Measurements from ENCODE around the gene CHAC1. TPM values are rescaled to one million over a fixed set of nuclear protein-coding genes. Genes with fewer than 3 reads are reported as not detected.
A peak's percentile ranks its signal among the peaks of the same experiment; 100 is the strongest.
"Not testable (repeated sequence)": the region's sequence is repeated elsewhere in the genome, so short reads cannot be mapped to it uniquely, and the experiment has no call there.

Gene CHAC1
- total and polyA plus RNA-seq, 2 of the 13 experiments (the other 11 are each of a cell fraction or from before 2014, with no cell fraction given) = 0.44 TPM; not detected in 1

DNA sequence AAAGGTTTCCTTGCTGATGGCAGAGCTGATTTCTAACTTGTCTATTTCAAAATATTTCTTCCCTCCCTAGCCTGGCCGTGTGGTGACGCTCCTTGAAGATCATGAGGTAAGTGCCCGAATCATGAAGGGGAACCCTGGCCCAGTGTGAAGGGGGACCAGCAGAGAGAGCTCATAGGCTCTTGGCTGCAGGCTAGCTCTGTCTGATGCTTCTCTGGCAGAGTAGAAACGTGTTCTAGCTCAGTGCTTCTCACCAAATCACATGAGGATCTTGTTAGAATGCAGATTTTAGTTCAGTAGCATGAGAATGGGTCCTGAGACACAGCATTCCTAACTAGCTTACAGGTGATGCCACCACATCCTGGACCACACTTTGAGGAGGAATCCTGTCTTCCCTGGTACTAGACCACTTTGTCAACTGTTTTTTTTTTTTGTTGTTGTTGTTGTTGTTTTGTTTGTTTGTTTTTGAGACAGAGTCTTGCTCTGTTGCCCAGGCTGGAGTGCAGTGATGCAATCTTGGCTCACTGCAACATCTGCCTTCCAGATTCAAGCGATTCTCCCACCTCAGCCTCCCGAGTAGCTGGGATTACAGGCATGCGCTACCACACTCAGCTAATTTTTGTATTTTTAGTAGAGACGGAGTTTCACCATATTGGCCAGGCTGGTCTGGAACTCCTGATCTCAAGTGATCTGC lies 1.0 kb downstream of the CHAC1 start:
- in situ Hi-C loops (cut with HindIII; ENCODE audit: extremely low pct_ligation_motif_present, low pct_unique_long_range_greater_than_20kb); H3K79me2 ChIP-seq (ENCODE audit: insufficient read depth, low read length); intact Hi-C loops (cut with micrococcal nuclease; ENCODE audit: unreplicated experiment); H3K9ac ChIP-seq (ENCODE audit: insufficient read depth, low read depth, low read length); CTCF ChIA-PET (ENCODE audit: low intra/inter-chr PET ratio, low total read pairs); POLR2A ChIA-PET; H3K4me3 ChIP-seq (replicated peaks in 1 of 3; ENCODE audit: insufficient read depth in 1 of 3, low read depth in 2 of 3, low read length in 3 of 3); DNase-seq (ENCODE audit: low spot score); H3K9me3 ChIP-seq (ENCODE audit: low read length); H3K27ac ChIP-seq (ENCODE audit: extremely low read length, insufficient read depth, low read length); H2AFZ ChIP-seq (ENCODE audit: low read length); H3K4me2 ChIP-seq (ENCODE audit: low read depth, low read length); H3K36me3 ChIP-seq (replicated peaks in 1 of 2; ENCODE audit: control insufficient read depth in 1 of 2, insufficient read depth in 2 of 2, low read length in 2 of 2); BruUV-seq (replicated peaks); ATAC-seq; FAIRE-seq; H4K20me1 ChIP-seq (ENCODE audit: insufficient read depth, low read length); TF ChIP-seq ATF7, FOXP1 (CRISPR knock-in tag; IDR thresholded peaks at IDR 0.05): not testable (repeated sequence)
- peaks cover 14 to 50% of the 10 kb centered on the region in 2 experiments; a peak in 4 of 5 replicates for H3K27me3 ChIP-seq (ENCODE audit: control insufficient read depth in 1 of 2, insufficient read depth in 2 of 2, low read length in 2 of 2)
- TF ChIP-seq ATF7 (IDR thresholded peaks at IDR 0.05) = 0 out of 2 replicates have a peak, but pooled peaks have one; percentile 5
- peak; percentile 73; the same call in 1 of the 2 replicates for TF ChIP-seq FOXP1 (IDR thresholded peaks at IDR 0.05)
- peaks cover 18% of the 10 kb centered on the region for H3K4me1 ChIP-seq (ENCODE audit: insufficient read depth, low read length)
- WGBS (ENCODE audit: low lambda C conversion rate) = 65% methylated on average over 5 of the region's 8 CpGs

DNA sequence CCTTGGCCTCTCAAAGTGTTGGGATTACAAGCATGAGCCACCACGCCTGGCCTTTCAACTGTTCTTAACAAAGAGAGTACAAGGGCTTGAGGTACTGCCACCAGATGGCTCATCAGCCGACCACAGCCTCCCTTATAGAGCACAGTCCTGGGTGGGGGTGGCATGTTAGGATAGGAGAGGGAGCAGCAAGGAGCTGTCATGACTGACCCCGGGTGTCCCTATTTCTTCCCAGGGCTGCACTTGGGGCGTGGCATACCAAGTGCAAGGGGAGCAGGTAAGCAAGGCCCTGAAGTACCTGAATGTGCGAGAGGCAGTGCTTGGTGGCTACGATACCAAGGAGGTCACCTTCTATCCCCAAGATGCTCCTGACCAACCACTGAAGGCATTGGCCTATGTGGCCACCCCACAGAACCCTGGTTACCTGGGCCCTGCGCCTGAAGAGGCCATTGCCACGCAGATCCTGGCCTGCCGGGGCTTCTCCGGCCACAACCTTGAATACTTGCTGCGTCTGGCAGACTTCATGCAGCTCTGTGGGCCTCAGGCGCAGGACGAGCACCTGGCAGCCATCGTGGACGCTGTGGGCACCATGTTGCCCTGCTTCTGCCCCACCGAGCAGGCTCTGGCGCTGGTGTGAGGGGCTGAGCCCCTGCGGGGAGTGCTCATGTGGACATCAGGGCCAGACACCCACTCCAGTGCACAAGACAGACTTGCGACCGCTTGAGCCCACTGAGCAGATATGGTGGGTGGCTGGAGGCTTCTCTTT lies 2.1 kb downstream of the CHAC1 start:
- H3K4me1 ChIP-seq (ENCODE audit: insufficient read depth, low read length) = 0 out of 2 replicates have a peak, but pooled peaks cover 9% of the 10 kb centered on the region
- no peaks in the 10 kb centered on the region for H3K36me3 ChIP-seq (replicated peaks in 1 of 2; ENCODE audit: control insufficient read depth in 1 of 2, insufficient read depth in 2 of 2, low read length in 2 of 2)
- FAIRE-seq = no peak
- in situ Hi-C loops (cut with HindIII; ENCODE audit: extremely low pct_ligation_motif_present, low pct_unique_long_range_greater_than_20kb) = no loop called here
- CTCF ChIA-PET (ENCODE audit: low intra/inter-chr PET ratio, low total read pairs) = no interaction called here
- no peak overlapping the region for H3K9ac ChIP-seq (ENCODE audit: insufficient read depth, low read depth, low read length)
- 58% methylated on average over 5 of the region's 20 CpGs for WGBS (ENCODE audit: low lambda C conversion rate)
- H3K79me2 ChIP-seq (ENCODE audit: insufficient read depth, low read length) = no peaks in the 10 kb centered on the region
- no peak overlapping the region for H3K4me2 ChIP-seq (ENCODE audit: low read depth, low read length)
- H3K4me3 ChIP-seq (replicated peaks in 1 of 3; ENCODE audit: insufficient read depth in 1 of 3, low read depth in 2 of 3, low read length in 3 of 3) = no peak overlapping the region
- H4K20me1 ChIP-seq (ENCODE audit: insufficient read depth, low read length) = no peaks in the 10 kb centered on the region
- peaks cover 14 to 54% of the 10 kb centered on the region in 2 experiments; a peak in 4 of 5 replicates for H3K27me3 ChIP-seq (ENCODE audit: control insufficient read depth in 1 of 2, insufficient read depth in 2 of 2, low read length in 2 of 2)
- BruUV-seq (replicated peaks) = no TSS peak
- DNase-seq (ENCODE audit: low spot score) = no peak
- H3K27ac ChIP-seq (ENCODE audit: extremely low read length, insufficient read depth, low read length) = no peak overlapping the region
- H2AFZ ChIP-seq (ENCODE audit: low read length) = no peak overlapping the region
- intact Hi-C loops (cut with micrococcal nuclease; ENCODE audit: unreplicated experiment) = no loop called here
- no peaks in the 10 kb centered on the region for H3K9me3 ChIP-seq (ENCODE audit: low read length)
- POLR2A ChIA-PET = no interaction called here
- ATAC-seq = peak; percentile 15; the same call in 1 of the 3 replicates
- TF ChIP-seq, protein P1, sequence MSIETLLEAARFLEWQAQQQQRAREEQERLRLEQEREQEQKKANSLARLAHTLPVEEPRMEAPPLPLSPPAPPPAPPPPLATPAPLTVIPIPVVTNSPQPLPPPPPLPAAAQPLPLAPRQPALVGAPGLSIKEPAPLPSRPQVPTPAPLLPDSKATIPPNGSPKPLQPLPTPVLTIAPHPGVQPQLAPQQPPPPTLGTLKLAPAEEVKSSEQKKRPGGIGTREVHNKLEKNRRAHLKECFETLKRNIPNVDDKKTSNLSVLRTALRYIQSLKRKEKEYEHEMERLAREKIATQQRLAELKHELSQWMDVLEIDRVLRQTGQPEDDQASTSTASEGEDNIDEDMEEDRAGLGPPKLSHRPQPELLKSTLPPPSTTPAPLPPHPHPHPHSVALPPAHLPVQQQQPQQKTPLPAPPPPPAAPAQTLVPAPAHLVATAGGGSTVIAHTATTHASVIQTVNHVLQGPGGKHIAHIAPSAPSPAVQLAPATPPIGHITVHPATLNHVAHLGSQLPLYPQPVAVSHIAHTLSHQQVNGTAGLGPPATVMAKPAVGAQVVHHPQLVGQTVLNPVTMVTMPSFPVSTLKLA (IDR thresholded peaks at IDR 0.05) = no peak
- TF ChIP-seq ETV5 (CRISPR knock-in tag; IDR thresholded peaks at IDR 0.05; ENCODE audit: borderline replicate concordance) (no peak), RBAK (CRISPR knock-in tag; IDR thresholded peaks at IDR 0.05) (no peak), MATR3 (CRISPR knock-in tag; IDR thresholded peaks at IDR 0.05) (no peak), CENPX (CRISPR knock-in tag; IDR thresholded peaks at IDR 0.05) (no peak), HIVEP1 (CRISPR knock-in tag; IDR thresholded peaks at IDR 0.05) (no peak), ZFAT (CRISPR knock-in tag; conservative IDR thresholded peaks at IDR 0.05) (no peak), RELA (CRISPR knock-in tag; IDR thresholded peaks at IDR 0.05) (no peak)
- TF ChIP-seq, protein P2, sequence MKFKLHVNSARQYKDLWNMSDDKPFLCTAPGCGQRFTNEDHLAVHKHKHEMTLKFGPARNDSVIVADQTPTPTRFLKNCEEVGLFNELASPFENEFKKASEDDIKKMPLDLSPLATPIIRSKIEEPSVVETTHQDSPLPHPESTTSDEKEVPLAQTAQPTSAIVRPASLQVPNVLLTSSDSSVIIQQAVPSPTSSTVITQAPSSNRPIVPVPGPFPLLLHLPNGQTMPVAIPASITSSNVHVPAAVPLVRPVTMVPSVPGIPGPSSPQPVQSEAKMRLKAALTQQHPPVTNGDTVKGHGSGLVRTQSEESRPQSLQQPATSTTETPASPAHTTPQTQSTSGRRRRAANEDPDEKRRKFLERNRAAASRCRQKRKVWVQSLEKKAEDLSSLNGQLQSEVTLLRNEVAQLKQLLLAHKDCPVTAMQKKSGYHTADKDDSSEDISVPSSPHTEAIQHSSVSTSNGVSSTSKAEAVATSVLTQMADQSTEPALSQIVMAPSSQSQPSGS (CRISPR knock-in tag; IDR thresholded peaks at IDR 0.05) = no peak
- TF ChIP-seq, protein P3, sequence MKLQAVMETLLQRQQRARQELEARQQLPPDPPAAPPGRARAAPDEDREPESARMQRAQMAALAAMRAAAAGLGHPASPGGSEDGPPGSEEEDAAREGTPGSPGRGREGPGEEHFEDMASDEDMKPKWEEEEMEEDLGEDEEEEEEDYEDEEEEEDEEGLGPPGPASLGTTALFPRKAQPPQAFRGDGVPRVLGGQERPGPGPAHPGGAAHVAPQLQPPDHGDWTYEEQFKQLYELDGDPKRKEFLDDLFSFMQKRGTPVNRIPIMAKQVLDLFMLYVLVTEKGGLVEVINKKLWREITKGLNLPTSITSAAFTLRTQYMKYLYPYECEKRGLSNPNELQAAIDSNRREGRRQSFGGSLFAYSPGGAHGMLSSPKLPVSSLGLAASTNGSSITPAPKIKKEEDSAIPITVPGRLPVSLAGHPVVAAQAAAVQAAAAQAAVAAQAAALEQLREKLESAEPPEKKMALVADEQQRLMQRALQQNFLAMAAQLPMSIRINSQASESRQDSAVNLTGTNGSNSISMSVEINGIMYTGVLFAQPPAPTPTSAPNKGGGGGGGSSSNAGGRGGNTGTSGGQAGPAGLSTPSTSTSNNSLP (IDR thresholded peaks at IDR 0.05; ENCODE audit: low read depth, low read length) = no peak
